Gastroesophageal sphincter (tissue), 3 donors: ENCODE data around the gene ARHGAP21.

ENCODE experiments used
- POLR2A ChIP-seq, 2 donors: fragments of 450-650 bp; IDR thresholded peaks; one replicate each; pipeline ENCODE4 v1.6.1; 2017; ENCODE audit warnings: antibody characterized with exemption in 2 of 2, mild to moderate bottlenecking in 2 of 2, moderate library complexity in 1 of 2
- POLR2AphosphoS5 ChIP-seq: sonication (generic); formaldehyde crosslinking; IDR thresholded peaks from one replicate; pipeline ENCODE4 v1.6.1; 2017; ENCODE audit warnings: antibody characterized with exemption
- TF ChIP-seq, protein P1 (sequence below), 4 experiments: fragments of 200-600 bp in 2 of 4; fragments of 450-650 bp in 2 of 4; sonication (generic) in 1 of 4; IDR thresholded peaks; one replicate each; pipeline ENCODE4 v1.5.1; 2017 to 2019; ENCODE audit warnings: antibody characterized with exemption in 4 of 4, mild to moderate bottlenecking in 2 of 4, moderate library complexity in 2 of 4

DNA sequence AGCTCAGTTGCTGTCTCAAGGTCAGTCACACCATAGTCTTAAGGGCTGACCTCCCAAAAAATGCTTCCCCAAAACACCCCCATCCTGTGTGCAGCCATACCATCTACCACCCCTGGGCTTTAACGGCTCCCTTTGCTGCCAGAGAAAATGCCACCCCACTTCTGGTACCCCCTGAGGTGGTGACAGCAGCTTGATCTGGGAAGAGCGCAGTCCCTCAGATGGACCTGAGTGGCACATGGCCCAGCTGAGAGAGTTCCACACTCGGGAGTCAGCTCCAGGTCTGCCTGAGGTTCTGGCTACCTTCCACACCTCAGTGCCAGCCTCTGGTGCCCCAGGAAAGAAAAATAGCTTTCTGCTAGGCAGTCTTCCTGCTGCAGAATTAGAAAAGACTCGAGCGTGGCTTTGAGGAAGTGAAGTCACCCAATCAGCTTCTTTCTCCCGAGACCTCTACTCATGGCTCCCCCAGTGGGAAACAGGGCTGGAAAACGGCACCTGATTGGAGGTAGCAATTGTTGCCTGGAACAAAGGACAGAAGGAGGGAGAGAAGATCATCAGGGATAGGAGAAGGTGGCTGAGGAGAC is 151.7 kb downstream of the ARHGAP21 start:
- TF ChIP-seq, protein P1, sequence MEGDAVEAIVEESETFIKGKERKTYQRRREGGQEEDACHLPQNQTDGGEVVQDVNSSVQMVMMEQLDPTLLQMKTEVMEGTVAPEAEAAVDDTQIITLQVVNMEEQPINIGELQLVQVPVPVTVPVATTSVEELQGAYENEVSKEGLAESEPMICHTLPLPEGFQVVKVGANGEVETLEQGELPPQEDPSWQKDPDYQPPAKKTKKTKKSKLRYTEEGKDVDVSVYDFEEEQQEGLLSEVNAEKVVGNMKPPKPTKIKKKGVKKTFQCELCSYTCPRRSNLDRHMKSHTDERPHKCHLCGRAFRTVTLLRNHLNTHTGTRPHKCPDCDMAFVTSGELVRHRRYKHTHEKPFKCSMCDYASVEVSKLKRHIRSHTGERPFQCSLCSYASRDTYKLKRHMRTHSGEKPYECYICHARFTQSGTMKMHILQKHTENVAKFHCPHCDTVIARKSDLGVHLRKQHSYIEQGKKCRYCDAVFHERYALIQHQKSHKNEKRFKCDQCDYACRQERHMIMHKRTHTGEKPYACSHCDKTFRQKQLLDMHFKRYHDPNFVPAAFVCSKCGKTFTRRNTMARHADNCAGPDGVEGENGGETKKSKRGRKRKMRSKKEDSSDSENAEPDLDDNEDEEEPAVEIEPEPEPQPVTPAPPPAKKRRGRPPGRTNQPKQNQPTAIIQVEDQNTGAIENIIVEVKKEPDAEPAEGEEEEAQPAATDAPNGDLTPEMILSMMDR (IDR thresholded peaks at IDR 0.05), result no peak
- no peak for TF ChIP-seq POLR2A (IDR thresholded peaks at IDR 0.05)
- no peak for TF ChIP-seq POLR2AphosphoS5
